Liver (tissue), 2 donors: ENCODE data around the gene SPTB.

ENCODE experiments used
- TAF1 ChIP-seq: conservative IDR thresholded peaks from 2 replicates; pipeline ENCODE4 v1.6.1; 2016; ENCODE audit warnings: antibody characterized with exemption, mild to moderate bottlenecking
- YY1 ChIP-seq: IDR thresholded peaks from 2 replicates; pipeline ENCODE4 v1.6.1; 2016; ENCODE audit warnings: antibody characterized with exemption, mild to moderate bottlenecking
- donor health status: healthy.

DNA sequence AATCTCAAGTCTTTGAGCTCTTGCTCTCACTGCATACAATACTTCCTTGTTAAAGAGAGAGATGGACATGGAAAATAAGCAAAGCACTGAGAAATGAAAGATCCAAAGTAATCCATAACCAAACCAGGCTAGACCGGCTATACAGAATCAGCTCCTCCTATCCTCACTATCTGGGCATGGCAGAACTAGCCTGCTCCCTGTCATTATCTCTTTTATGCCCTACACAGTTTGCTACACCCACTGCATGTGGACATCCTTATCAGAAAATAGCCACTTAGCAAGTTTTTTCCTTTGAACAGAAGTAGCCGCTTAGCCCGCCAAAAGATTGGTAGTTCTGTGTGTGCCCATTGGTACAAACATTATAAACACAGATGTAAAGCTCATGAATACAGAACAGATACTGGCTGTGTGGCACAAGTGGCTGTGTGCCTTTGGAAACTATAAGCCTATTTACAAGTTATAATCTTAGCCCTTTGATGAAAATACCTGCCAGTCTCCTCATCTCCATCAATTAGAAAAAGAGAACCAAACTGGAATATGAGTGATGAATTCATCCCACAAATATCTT is 34.7 kb downstream of the SPTB start:
- TF ChIP-seq YY1 (no peak), TAF1 (no peak)
